Upper lobe of left lung (tissue), 4 donors: Measurements from ENCODE around the gene ATG7.

Experiments
- CTCF ChIP-seq, 6 experiments: fragments of 450-650 bp in 4 of 6; fragments of 200-600 bp in 2 of 6; sonication (generic) in 2 of 6; IDR thresholded peaks; one replicate each; pipeline ENCODE4 v1.5.1; 2016 to 2019; ENCODE audit warnings: antibody characterized with exemption in 6 of 6
- POLR2A ChIP-seq, 4 donors: fragments of 450-650 bp; IDR thresholded peaks; one replicate each; pipeline ENCODE4 v1.5.1; 2016 to 2017; ENCODE audit warnings: antibody characterized with exemption in 4 of 4, mild to moderate bottlenecking in 2 of 4

GRCh38 chr3:11349446-11349845 lies 77.2 kb downstream of the ATG7 start:
- TF ChIP-seq CTCF (IDR thresholded peaks at IDR 0.05) = no peak
- TF ChIP-seq POLR2A (IDR thresholded peaks at IDR 0.05) = no peak
